Body of pancreas (tissue), 4 donors: ENCODE results near the gene AGAP1.

Source experiments
- POLR2A ChIP-seq, 3 donors: fragments of 450-650 bp; IDR thresholded peaks; one replicate each; pipeline ENCODE4 v1.6.1; 2016; ENCODE audit warnings: antibody characterized with exemption in 3 of 3, mild to moderate bottlenecking in 2 of 3
- TF ChIP-seq, protein P1 (sequence below), 7 experiments: fragments of 450-650 bp in 4 of 7; fragments of 200-600 bp in 3 of 7; sonication (generic) in 3 of 7; IDR thresholded peaks; one replicate each; pipeline ENCODE4 v1.5.1; 2016 to 2019; ENCODE audit warnings: antibody characterized with exemption in 7 of 7

DNA sequence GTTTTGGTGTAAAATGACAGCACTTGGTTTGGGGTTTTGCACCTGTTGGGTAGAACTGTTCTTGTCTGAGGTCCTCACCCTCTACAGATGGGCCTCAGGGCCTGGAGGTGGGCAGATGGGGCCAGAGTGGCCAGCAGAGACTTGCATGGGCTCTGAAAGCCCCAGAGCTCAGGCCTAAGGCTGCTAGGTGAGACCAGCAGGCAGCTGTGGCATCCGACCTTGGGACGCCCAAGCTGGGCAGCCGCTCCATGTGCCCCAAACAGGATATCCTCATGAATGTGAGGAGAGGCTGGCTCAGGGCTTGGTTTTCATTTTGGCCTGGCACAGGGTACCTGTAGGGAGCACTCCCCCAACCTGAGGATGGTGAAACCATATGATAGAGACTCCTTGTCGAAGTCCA lies 636.1 kb downstream of the AGAP1 start:
- TF ChIP-seq, protein P1, sequence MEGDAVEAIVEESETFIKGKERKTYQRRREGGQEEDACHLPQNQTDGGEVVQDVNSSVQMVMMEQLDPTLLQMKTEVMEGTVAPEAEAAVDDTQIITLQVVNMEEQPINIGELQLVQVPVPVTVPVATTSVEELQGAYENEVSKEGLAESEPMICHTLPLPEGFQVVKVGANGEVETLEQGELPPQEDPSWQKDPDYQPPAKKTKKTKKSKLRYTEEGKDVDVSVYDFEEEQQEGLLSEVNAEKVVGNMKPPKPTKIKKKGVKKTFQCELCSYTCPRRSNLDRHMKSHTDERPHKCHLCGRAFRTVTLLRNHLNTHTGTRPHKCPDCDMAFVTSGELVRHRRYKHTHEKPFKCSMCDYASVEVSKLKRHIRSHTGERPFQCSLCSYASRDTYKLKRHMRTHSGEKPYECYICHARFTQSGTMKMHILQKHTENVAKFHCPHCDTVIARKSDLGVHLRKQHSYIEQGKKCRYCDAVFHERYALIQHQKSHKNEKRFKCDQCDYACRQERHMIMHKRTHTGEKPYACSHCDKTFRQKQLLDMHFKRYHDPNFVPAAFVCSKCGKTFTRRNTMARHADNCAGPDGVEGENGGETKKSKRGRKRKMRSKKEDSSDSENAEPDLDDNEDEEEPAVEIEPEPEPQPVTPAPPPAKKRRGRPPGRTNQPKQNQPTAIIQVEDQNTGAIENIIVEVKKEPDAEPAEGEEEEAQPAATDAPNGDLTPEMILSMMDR (IDR thresholded peaks at IDR 0.05) = no peak
- no peak for TF ChIP-seq POLR2A (IDR thresholded peaks at IDR 0.05)
